GM10248 (cell line): Measurements from ENCODE around the gene KCNA5.

Experiments used
- CTCF ChIA-PET: fragments of 300-600 bp; sonication (Branson Sonifier 250); formaldehyde crosslinking; extraction: SDS; loops from one replicate; lab custom pipeline; 2021; ENCODE audit warnings: antibody characterized with exemption; lab: Yijun Ruan, JAX
- POLR2A ChIA-PET: fragments of 350-650 bp; sonication (Branson Sonifier 250); formaldehyde crosslinking; extraction: SDS; loops from one replicate; lab custom pipeline; 2020; ENCODE audit warnings: antibody characterized with exemption; lab: Yijun Ruan, JAX
- DNase-seq: peaks from one replicate; pipeline ENCODE4 v3.0.0; 2012; ENCODE audit errors: extremely low spot score
- CTCF ChIP-seq: IDR thresholded peaks from 2 replicates; pipeline ENCODE4 v1.5.1; 2012; ENCODE audit warnings: mild to moderate bottlenecking, low read depth; ENCODE audit errors: extremely low read depth, missing control alignments, control extremely low read depth

KCNA5 gene

DNA sequence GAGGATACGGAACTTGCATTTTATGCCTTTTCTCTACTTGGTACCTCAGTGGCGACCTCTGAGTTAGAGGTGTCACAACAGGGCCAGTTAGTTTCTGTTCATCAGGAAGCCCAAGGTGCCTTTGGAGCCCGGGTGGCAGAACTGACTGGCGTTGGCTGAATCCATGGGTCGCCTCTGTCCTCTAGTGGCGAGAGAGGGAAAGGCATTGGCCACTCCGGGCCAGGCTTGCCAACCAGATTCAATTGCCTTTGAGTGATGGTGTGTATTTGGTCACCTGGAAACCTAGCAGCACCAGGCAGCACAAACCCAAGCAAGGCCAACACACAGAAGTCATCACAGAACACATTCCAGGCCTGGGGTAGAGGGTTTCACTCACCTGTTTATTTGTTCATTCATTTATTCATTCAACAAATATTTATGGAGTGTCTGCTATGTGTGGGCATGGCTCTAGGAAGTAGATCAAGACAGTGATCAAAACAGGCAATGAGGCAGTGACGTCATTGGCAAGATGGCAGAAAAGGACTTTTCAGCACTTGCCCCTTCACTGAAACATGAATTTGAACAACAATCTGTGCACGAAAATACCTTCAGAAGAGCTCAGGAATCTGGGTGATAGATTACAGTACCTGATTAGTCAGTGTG is 40.5 kb upstream of the KCNA5 start:
- DNase-seq, result peak; percentile 71
- POLR2A ChIA-PET, result no interaction called here
- CTCF ChIA-PET, result interaction anchor here (0.6 to 3.4 kb wide), 17 partner anchors 10 to 154 kb away, joined by 3 to 90 read pairs (median 4); partner anchors contain the start of gene KCNA1
- peak; percentile 99 for TF ChIP-seq CTCF

- CTCF ChIA-PET, result interaction anchor here (1.0 kb wide), 1 partner anchor 151 kb away, joined by 3 read pairs; no protein-coding TSS in a partner anchor
- POLR2A ChIA-PET, result no interaction called here
- no peak for DNase-seq
- TF ChIP-seq CTCF, result no peak
Observed at GRCh38 chr12:5008661-5009060, 35.0 kb upstream of the KCNA5 start.

DNA sequence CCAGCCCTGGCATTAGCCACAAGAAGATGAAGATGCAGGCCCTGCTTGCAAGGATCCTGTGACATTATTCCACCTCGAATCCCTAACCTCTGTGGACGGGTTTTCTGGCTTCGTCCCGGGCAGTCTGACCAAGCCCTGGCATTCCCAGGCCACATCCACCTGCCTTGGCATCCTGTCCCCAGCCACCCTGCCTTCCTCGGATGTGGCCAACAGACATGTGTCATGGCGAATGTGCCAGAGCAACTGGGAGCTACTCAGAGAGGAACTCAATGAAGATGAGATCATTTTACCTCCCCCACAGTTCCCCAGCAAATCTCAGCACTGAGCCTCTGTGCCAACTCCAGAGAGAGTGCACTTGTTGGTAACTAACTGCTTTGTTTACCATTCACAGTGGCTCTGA is 33.5 kb upstream of the KCNA5 start:
- no peak for TF ChIP-seq CTCF
- DNase-seq, result no peak
- ChIA-PET POLR2A (no interaction called here), CTCF (no interaction called here)

DNA sequence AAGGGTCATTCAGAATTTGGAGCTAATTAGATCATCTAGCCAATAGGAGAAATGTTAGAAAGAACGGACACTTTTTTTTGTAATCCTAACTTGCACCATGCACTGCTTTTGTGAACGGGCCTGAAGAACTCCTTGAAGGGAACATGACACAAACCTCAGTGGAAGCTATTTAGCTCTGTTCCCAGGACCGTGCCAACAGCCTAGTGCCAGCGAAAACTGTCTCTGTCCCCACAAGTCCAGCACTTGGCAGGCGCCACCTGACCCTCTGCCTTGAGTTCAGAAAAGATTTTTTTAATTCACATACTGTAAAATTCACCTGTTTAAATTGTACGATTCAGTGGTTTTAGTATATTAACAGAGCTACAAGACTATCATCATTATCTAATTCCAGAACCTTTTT is 31.3 kb upstream of the KCNA5 start:
- POLR2A ChIA-PET, result no interaction called here
- CTCF ChIA-PET, result interaction anchor here (1.0 to 2.9 kb wide), 9 partner anchors 9 to 1204 kb away, joined by 3 to 17 read pairs (median 4); no protein-coding TSS in a partner anchor
- TF ChIP-seq CTCF, result no peak
- DNase-seq, result no peak

DNA sequence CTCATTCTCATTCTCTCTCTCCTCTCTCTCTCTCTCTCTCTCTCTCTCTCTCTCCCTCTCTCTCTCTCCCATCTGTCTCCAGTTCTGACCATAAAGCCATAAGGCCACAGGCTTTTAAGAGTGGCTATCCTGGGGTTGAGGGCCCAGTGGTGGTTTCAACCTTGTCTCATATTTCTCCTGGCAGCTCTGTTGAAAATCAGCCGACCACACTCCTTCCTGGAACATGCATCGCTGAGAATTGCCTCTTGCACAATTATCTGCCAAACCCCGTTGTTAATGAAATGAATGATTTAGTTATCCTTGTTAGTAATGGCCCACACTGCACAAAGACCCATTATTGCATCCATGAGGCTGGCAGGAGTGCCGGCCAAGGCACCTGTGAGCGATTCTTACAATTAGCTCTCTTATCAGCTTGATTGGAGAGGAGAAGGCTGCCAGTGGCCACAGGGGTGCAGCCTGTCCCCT is 30.4 kb upstream of the KCNA5 start:
- DNase-seq, result no peak
- ChIA-PET POLR2A (no interaction called here), CTCF (interaction anchor here (1.0 to 2.9 kb wide), 10 partner anchors 8 to 1205 kb away, joined by 3 to 17 read pairs (median 4); no protein-coding TSS in a partner anchor)
- TF ChIP-seq CTCF, result no peak

DNA sequence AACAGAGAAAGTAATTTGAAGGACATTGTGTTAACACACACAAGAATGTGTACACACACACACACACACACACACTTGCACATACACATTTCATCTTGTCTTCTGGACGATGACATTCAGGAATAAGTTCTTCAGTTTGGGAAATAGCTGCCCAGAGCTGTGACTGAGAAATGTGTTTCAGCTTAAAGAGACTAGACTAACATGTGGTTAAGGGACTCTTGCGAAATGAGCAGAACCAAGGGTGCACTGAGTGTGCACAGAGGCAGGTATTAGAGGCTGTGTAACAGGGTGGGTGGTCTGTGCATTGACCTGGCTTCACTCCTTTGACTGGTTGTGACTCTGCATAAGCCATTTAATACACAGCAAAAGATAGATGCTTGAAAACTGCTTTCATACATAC is 29.4 kb upstream of the KCNA5 start:
- ChIA-PET POLR2A (no interaction called here), CTCF (interaction anchor here (0.8 to 2.9 kb wide), 7 partner anchors 7 to 165 kb away, joined by 3 to 17 read pairs (median 4); no protein-coding TSS in a partner anchor)
- TF ChIP-seq CTCF, result no peak
- DNase-seq, result no peak
